ENCODE measurements around the gene ARAP1.

DNA sequence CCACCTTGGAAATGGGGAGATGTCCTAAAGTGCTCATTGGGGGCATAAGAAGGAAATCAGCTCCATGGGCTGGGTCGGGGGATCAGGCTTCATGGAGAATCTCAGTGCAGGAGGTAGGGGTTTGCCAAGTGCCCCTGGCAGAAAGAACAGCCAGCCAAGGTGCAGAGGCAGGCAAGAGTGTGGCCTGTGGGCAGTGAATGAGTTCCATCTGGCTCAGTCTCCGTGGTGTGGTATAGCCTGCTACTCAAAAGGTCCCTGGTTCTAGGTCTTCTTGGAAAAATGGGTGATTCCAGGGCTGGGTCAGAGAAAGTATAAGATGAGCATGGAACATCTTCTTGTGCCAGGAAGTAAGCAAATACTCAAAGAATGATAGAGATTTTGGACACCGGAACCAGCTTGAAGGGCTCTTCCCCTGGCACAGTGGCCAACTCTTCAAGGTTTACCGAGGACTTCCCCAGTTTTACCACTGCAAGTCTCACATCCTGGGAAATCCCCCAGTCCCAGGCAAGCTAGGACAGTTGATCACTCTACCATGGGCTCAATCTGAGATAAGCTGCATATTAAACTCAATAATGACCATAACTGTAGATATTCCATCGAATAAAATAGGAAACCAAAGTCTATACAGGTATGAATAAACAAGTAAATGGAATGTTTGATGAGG, 10.6 kb upstream of the ARAP1 start:
- TF ChIP-seq, protein P1, sequence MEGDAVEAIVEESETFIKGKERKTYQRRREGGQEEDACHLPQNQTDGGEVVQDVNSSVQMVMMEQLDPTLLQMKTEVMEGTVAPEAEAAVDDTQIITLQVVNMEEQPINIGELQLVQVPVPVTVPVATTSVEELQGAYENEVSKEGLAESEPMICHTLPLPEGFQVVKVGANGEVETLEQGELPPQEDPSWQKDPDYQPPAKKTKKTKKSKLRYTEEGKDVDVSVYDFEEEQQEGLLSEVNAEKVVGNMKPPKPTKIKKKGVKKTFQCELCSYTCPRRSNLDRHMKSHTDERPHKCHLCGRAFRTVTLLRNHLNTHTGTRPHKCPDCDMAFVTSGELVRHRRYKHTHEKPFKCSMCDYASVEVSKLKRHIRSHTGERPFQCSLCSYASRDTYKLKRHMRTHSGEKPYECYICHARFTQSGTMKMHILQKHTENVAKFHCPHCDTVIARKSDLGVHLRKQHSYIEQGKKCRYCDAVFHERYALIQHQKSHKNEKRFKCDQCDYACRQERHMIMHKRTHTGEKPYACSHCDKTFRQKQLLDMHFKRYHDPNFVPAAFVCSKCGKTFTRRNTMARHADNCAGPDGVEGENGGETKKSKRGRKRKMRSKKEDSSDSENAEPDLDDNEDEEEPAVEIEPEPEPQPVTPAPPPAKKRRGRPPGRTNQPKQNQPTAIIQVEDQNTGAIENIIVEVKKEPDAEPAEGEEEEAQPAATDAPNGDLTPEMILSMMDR (IDR thresholded peaks at IDR 0.05; ENCODE audit: low read depth, low read length) = no peak
- TF ChIP-seq POLR2A (IDR thresholded peaks at IDR 0.05; ENCODE audit: extremely low read depth, insufficient read length) = no peak
- TF ChIP-seq MYC (IDR thresholded peaks at IDR 0.05; ENCODE audit: low read depth, low read length) = no peak
